HG03139 (cell line): ENCODE measurements around the gene SLC9A6.
"Not testable (repeated sequence)": the region's sequence is repeated elsewhere in the genome, so short reads cannot be mapped to it uniquely, and the experiment has no call there.

ENCODE experiments used
- ATAC-seq: cut with Tn5 transposase; IDR thresholded peaks from one replicate; pipeline ENCODE4 v1.9.1; 2021; ENCODE audit not compliant: unreplicated experiment

SLC9A6 gene

GRCh38 chrX:136028383-136028984 is 43.2 kb downstream of the SLC9A6 start:
- ATAC-seq, result no peak

GRCh38 chrX:136029766-136030165 is 44.5 kb downstream of the SLC9A6 start:
- no peak for ATAC-seq

- no peak for ATAC-seq
Observed at GRCh38 chrX:136030303-136031191, 45.3 kb downstream of the SLC9A6 start.

- no peak for ATAC-seq
Observed at GRCh38 chrX:136031626-136032025, 46.4 kb downstream of the SLC9A6 start.

- ATAC-seq, result no peak
Observed at GRCh38 chrX:136032370-136032769, 47.1 kb downstream of the SLC9A6 start.

- ATAC-seq, result no peak
Observed at GRCh38 chrX:136034668-136035067, 49.4 kb downstream of the SLC9A6 start.

- no peak for ATAC-seq
Observed at GRCh38 chrX:136035663-136036062, 50.4 kb downstream of the SLC9A6 start.

- ATAC-seq, result no peak
Observed at GRCh38 chrX:136039485-136039884, 54.2 kb downstream of the SLC9A6 start.

- no peak for ATAC-seq
Observed at GRCh38 chrX:136039968-136040367, 54.7 kb downstream of the SLC9A6 start.

- no peak for ATAC-seq
Observed at GRCh38 chrX:136041254-136041812, 56.1 kb downstream of the SLC9A6 start.

- ATAC-seq, result no peak
Observed at GRCh38 chrX:136045008-136045407, 59.8 kb downstream of the SLC9A6 start.

GRCh38 chrX:136046295-136047015 is 61.2 kb downstream of the SLC9A6 start:
- no peak for ATAC-seq

GRCh38 chrX:136047016-136047642 is 61.9 kb downstream of the SLC9A6 start:
- no peak for ATAC-seq

- ATAC-seq, result no peak
Observed at GRCh38 chrX:136047969-136048368, 62.7 kb downstream of the SLC9A6 start.

GRCh38 chrX:136048446-136048845 is 63.2 kb downstream of the SLC9A6 start:
- no peak for ATAC-seq

GRCh38 chrX:136049608-136050007 is 64.4 kb downstream of the SLC9A6 start:
- ATAC-seq, result no peak

- not testable (repeated sequence) for ATAC-seq
Observed at GRCh38 chrX:136050875-136051274, 65.6 kb downstream of the SLC9A6 start.

GRCh38 chrX:136051611-136052010 is 66.4 kb downstream of the SLC9A6 start:
- ATAC-seq, result no peak

GRCh38 chrX:136055651-136056221 is 70.5 kb downstream of the SLC9A6 start:
- ATAC-seq, result no peak

GRCh38 chrX:136057567-136057966 is 72.3 kb downstream of the SLC9A6 start:
- ATAC-seq, result no peak

GRCh38 chrX:136059350-136059749 is 74.1 kb downstream of the SLC9A6 start:
- no peak for ATAC-seq
